ENCODE measurements around the gene KLHL40.

KLHL40 gene

GRCh38 chr3:42658091-42658770, 27.1 kb upstream of the KLHL40 start:
- TF ChIP-seq CTCF (IDR thresholded peaks at IDR 0.05; ENCODE audit: insufficient read depth, missing control alignments): no peak
- DNase-seq (ENCODE audit: insufficient read length, low spot score) (no peak), FAIRE-seq (no peak)

DNA sequence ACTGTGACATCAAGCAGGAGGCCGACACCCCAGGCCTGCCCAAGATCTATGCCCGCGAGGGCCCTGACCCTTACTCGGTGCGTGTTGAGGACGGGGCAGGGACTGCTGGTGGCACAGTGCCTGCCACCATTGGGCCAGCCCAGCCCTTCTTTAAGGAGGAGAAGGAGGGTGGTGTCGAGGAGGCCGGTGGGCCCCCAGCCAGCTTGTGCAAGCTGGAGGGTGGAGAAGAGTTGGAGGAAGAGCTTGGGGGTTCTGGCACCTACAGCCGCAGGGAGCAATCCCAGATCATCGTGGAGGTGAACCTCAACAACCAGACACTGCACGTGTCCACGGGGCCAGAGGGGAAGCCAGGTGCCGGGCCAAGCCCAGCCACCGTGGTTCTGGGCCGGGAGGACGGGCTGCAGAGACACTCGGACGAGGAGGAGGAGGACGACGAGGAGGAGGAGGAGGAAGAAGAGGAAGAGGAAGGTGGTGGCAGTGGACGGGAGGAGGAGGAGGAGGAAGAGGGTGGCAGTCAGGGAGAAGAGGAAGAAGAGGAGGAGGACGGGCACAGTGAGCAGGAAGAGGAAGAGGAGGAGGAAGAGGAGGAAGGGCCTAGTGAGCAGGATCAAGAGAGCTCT, 26.5 kb upstream of the KLHL40 start:
- FAIRE-seq (no peak), DNase-seq (ENCODE audit: insufficient read length, low spot score) (no peak)
- TF ChIP-seq CTCF (IDR thresholded peaks at IDR 0.05; ENCODE audit: insufficient read depth, missing control alignments): no peak

DNA sequence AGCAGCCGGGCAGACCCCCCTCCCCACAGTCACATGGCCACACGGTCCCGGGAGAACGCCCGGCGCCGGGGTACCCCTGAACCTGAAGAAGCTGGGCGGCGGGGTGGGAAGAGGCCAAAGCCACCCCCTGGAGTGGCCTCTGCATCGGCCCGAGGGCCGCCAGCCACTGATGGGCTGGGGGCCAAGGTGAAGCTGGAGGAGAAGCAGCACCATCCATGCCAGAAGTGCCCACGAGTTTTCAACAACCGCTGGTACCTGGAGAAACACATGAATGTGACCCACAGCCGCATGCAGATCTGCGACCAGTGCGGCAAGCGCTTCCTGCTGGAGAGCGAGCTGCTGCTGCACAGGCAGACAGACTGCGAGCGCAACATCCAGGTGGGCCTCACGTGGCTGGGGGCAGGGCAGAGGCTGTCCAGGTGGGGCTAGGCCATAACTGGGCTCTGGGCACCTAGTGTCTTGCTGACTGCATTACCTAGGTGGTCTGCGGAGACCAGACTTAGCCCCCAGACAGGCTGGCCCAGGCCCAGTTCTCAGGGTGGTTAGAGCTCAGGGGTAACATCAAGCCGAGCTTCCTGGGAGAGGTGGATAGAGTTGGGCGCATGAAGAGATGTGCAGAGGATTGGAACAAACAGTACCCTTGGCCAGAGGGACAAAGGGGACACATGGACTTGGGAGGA, 25.7 kb upstream of the KLHL40 start:
- FAIRE-seq: no peak

DNA sequence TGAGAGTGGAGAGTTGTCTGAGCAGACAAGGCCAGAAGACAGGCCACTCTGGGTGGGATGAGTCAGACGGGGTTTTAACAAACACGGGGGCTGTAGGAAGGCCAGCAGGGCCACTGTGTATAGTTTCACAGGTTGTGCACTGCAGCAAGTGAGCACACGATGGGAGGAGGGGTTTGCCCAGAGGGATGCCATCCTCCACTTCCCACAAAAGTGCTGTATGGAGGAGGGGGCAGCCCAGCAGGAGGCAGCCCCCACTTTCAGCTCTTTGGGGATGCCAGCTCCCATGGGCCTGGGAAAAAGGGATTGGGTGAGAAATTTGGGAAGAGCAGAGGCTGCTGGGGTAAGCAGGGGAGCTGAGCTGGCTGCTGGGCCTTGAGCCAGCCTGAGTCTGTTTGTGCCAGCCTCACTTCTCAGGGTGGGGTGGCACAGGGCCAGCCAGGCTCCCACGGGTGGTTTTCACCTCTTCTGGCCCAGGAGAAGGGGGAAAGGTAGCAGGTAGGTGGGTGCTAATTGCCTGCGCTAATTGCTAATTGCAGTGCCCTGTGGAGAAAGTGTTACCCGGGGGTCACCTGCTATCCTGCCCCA, 25.1 kb upstream of the KLHL40 start:
- TF ChIP-seq CTCF (IDR thresholded peaks at IDR 0.05; ENCODE audit: insufficient read depth, missing control alignments): no peak
- DNase-seq (ENCODE audit: insufficient read length, low spot score) (no peak), FAIRE-seq (no peak)

More for the DNA sequence above, 25.7 kb upstream of the KLHL40 start:
- TF ChIP-seq CTCF (IDR thresholded peaks at IDR 0.05; ENCODE audit: insufficient read depth, missing control alignments): no peak
- no peak for DNase-seq (ENCODE audit: insufficient read length, low spot score)

DNA sequence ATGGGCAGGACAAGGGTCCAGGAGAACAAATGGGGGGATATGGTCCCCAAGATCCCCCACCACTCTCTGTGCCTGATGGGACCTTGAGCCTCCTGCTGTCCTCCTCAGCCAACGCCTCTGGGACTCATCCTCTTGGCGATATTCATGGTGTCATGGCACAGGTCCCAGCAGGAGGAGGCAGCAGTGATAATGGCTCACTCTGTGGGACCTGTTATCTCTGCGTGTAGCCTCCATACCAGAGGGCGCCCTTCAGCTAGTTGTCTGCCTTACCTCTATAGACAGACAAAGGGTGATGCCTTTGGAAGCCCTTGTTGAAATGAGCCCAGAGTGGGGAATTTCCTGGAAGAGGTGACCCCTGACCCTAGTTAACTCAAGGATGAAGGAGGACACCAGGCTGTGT, 24.4 kb upstream of the KLHL40 start:
- peak; percentile 22 for TF ChIP-seq CTCF (IDR thresholded peaks at IDR 0.05; ENCODE audit: insufficient read depth, missing control alignments)
- no peak for DNase-seq (ENCODE audit: insufficient read length, low spot score)

DNA sequence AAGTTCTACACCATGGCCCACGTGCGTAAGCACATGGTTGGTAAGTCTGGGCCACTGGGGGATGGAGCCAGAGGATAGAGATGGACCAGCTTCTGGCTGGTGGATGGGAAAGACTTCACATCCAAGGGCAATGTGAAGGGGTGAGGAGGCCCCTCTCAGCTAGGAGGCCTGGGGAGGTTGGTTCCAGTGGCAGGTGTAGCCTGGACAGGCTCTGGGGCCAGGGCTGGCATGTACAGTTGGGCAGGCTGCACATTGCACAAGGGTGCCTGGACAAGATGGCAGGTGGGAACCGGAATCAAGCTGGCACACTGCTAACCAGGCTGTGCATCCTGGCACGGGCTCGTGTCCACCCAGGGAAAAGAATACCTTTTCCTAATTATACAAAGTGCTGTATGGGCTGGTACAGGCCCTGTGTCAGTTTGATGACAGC, 23.7 kb upstream of the KLHL40 start:
- FAIRE-seq (no peak), DNase-seq (ENCODE audit: insufficient read length, low spot score) (no peak)
- no peak for TF ChIP-seq CTCF (IDR thresholded peaks at IDR 0.05; ENCODE audit: insufficient read depth, missing control alignments)

More for the DNA sequence above, 24.4 kb upstream of the KLHL40 start:
- no peak for FAIRE-seq
